Loucy (cell line): Measurements from ENCODE around the gene BMPER.

ENCODE experiments used
- EZH2phosphoT487 ChIP-seq: fragments of 200-600 bp; IDR thresholded peaks from 2 replicates; pipeline ENCODE4 v1.6.1; 2018; ENCODE audit warnings: antibody characterized with exemption, mild to moderate bottlenecking, moderate library complexity, borderline replicate concordance
- TF ChIP-seq, protein P1 (sequence below): fragments of 200-600 bp; sonication (generic); conservative IDR thresholded peaks from 2 replicates; pipeline ENCODE4 v1.5.1; 2014; ENCODE audit warnings: mild to moderate bottlenecking, antibody characterized with exemption, low read length

GRCh38 chr7:34156336-34156735 lies 251.0 kb downstream of the BMPER start:
- TF ChIP-seq, protein P1, sequence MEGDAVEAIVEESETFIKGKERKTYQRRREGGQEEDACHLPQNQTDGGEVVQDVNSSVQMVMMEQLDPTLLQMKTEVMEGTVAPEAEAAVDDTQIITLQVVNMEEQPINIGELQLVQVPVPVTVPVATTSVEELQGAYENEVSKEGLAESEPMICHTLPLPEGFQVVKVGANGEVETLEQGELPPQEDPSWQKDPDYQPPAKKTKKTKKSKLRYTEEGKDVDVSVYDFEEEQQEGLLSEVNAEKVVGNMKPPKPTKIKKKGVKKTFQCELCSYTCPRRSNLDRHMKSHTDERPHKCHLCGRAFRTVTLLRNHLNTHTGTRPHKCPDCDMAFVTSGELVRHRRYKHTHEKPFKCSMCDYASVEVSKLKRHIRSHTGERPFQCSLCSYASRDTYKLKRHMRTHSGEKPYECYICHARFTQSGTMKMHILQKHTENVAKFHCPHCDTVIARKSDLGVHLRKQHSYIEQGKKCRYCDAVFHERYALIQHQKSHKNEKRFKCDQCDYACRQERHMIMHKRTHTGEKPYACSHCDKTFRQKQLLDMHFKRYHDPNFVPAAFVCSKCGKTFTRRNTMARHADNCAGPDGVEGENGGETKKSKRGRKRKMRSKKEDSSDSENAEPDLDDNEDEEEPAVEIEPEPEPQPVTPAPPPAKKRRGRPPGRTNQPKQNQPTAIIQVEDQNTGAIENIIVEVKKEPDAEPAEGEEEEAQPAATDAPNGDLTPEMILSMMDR: no peak
- no peak for TF ChIP-seq EZH2phosphoT487
